Lung (tissue), 12 donors: ENCODE data around the gene DLGAP4. TPM values are rescaled to one million over a fixed set of nuclear protein-coding genes. Genes with fewer than 3 reads are reported as not detected.

Experiments
- ATAC-seq: fragments of 200-7000 bp; cut with Tn5 transposase; one replicate; pipeline ENCODE4 v1.9.1; 2020; ENCODE audit warnings: moderate number of reproducible peaks; ENCODE audit not compliant: insufficient read depth, low FRiP score
- DNase-seq, 3 donors: peaks; one replicate each; pipeline ENCODE4 v3.0.0-alpha.2; 2013 to 2017
- H3K27ac ChIP-seq, 2 donors: one replicate each; pipeline ENCODE4 v1.5.1; 2013; ENCODE audit warnings: mild to moderate bottlenecking in 2 of 2, moderate library complexity in 2 of 2, control low read depth in 1 of 2, inconsistent platforms in 1 of 2, low read depth in 1 of 2, low read length in 1 of 2
- H3K27me3 ChIP-seq, 3 donors: one replicate each; pipeline ENCODE4 v1.5.1; 2013; ENCODE audit warnings: low read length in 2 of 3; ENCODE audit not compliant: control insufficient read depth in 3 of 3, insufficient read depth in 3 of 3
- H3K36me3 ChIP-seq, 4 donors: one replicate each; pipeline ENCODE4 v1.5.1; 2013; ENCODE audit warnings: low read length in 4 of 4, mild to moderate bottlenecking in 1 of 4, moderate library complexity in 1 of 4; ENCODE audit not compliant: control insufficient read depth in 4 of 4, insufficient read depth in 4 of 4
- H3K4me1 ChIP-seq, 5 donors: one replicate each; pipeline ENCODE4 v1.5.1; 2013; ENCODE audit warnings: low read length in 5 of 5, mild to moderate bottlenecking in 2 of 5, moderate library complexity in 1 of 5; ENCODE audit not compliant: control insufficient read depth in 5 of 5, insufficient read depth in 5 of 5
- H3K4me3 ChIP-seq: one replicate; pipeline ENCODE4 v1.5.1; 2013; ENCODE audit warnings: mild to moderate bottlenecking, control low read depth, moderate library complexity
- H3K9ac ChIP-seq, 2 donors: one replicate each; pipeline ENCODE4 v1.5.1; 2013; ENCODE audit warnings: low read length in 2 of 2, control low read depth in 1 of 2; ENCODE audit not compliant: insufficient read depth in 1 of 2
- H3K9me3 ChIP-seq, 4 donors: one replicate each; pipeline ENCODE4 v1.5.1; 2013; ENCODE audit warnings: low read length in 3 of 4, mild to moderate bottlenecking in 1 of 4, moderate library complexity in 1 of 4; ENCODE audit not compliant: control insufficient read depth in 4 of 4, insufficient read depth in 3 of 4
- WGBS, 2 donors: extraction: QIAGEN DNeasy Blood & Tissue Kit; methylation state at CpG; one replicate each; pipeline ENCODE4 v1.1.7; 2013; 5-methylcytosine and 5-hydroxymethylcytosine counted together
- polyA plus RNA-seq, 2 donors: library from polyadenylated mRNA; stranded (reverse); fragments of 200-250 nt; gene quantifications; one replicate each; pipeline ENCODE4 v1.2.1, GENCODE V29; 2013
- total RNA-seq, 2 donors: library from RNA; depleted of rRNA in 1 of 2; stranded (reverse); fragments of >200 nt in 1 of 2; gene quantifications; one replicate each; pipeline ENCODE4 v1.2.1, GENCODE V29; 2014 to 2021
- TF ChIP-seq, protein P1 (sequence below): IDR thresholded peaks from 2 replicates; pipeline ENCODE4 v1.5.1; 2012; ENCODE audit warnings: mild to moderate bottlenecking; ENCODE audit errors: control extremely low read depth, extremely low read depth
- donor health status: control.
- donor health status: control.
- donor health status: Bipolar disorder and iron deficiency.
- donor health status: healthy.
- donor health status: DM: yes; HTN: yes; CAD: no.

DLGAP4 gene
- total and polyA plus RNA-seq, 4 donors: 34.6 to 67.6 (median 35.8) TPM

- WGBS, 2 donors: 94 to 95% methylated on average over 23 of the region's 23 CpGs
- H3K9me3 ChIP-seq: no peaks in the 10 kb centered on the region
- peaks cover 0 to 2% (median 0%) of the 10 kb centered on the region in 5 donors for H3K4me1 ChIP-seq
- no peaks in the 10 kb centered on the region for H3K27me3 ChIP-seq
- H3K27ac ChIP-seq: no peak overlapping the region
- ATAC-seq (no peak), DNase-seq (no peak)
- H3K36me3 ChIP-seq: no peaks in the 10 kb centered on the region
- no peak overlapping the region for H3K4me3 ChIP-seq
- H3K9ac ChIP-seq: no peak overlapping the region
- TF ChIP-seq, protein P1, sequence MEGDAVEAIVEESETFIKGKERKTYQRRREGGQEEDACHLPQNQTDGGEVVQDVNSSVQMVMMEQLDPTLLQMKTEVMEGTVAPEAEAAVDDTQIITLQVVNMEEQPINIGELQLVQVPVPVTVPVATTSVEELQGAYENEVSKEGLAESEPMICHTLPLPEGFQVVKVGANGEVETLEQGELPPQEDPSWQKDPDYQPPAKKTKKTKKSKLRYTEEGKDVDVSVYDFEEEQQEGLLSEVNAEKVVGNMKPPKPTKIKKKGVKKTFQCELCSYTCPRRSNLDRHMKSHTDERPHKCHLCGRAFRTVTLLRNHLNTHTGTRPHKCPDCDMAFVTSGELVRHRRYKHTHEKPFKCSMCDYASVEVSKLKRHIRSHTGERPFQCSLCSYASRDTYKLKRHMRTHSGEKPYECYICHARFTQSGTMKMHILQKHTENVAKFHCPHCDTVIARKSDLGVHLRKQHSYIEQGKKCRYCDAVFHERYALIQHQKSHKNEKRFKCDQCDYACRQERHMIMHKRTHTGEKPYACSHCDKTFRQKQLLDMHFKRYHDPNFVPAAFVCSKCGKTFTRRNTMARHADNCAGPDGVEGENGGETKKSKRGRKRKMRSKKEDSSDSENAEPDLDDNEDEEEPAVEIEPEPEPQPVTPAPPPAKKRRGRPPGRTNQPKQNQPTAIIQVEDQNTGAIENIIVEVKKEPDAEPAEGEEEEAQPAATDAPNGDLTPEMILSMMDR: no peak
Measured at GRCh38 chr20:36432096-36432495, 126.0 kb downstream of the DLGAP4 start.

DNA sequence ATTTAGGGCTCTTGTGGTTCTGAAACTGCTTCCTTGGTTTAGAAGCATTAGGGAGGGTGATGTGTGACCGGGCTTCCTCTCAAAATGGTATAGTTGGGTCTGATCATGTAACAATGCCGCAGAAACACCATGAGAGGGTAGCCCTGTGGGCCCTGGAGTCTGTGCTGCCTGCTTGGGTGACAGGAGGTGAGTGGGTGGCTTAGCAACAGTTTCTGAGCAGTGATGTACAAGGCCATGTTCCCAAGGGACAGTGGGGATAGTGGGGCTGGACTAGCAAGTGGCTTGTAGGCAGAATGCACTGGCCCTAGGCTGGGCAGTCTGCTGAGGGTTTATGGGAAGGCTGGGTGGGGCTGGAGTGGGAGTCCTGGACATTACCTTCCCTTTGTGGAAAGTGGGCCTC, 128.2 kb downstream of the DLGAP4 start:
- Histone ChIP-seq H3K4me3 (no peak overlapping the region), H3K27me3 (no peaks in the 10 kb centered on the region), H3K9me3 (no peaks in the 10 kb centered on the region), H3K27ac (no peak overlapping the region), H3K36me3 (no peaks in the 10 kb centered on the region), H3K4me1 (peaks cover 0 to 2% (median 0%) of the 10 kb centered on the region in 5 donors), H3K9ac (no peak overlapping the region)
- DNase-seq: no peak
- WGBS, 2 donors: 48 to 57% methylated on average over 2 of the region's 2 CpGs
- TF ChIP-seq, protein P1: no peak
- no peak for ATAC-seq

GRCh38 chr20:36435124-36435523, 129.0 kb downstream of the DLGAP4 start:
- Histone ChIP-seq H3K4me1 (peaks cover 0 to 2% (median 0%) of the 10 kb centered on the region in 5 donors), H3K36me3 (no peaks in the 10 kb centered on the region), H3K9me3 (no peaks in the 10 kb centered on the region), H3K27me3 (no peaks in the 10 kb centered on the region), H3K4me3 (no peak overlapping the region), H3K9ac (no peak overlapping the region), H3K27ac (no peak overlapping the region)
- DNase-seq: no peak
- no peak for ATAC-seq
- 88 to 90% methylated on average over 7 of the region's 7 CpGs for WGBS, 2 donors
- TF ChIP-seq, protein P1: no peak
